ENCODE measurements around the gene IPCEF1. TPM values are rescaled to one million over a fixed set of nuclear protein-coding genes. Genes with fewer than 3 reads are reported as not detected.

The IPCEF1 gene
- total RNA-seq, 1 experiment from 2014 or later, result 0.28 TPM

- Histone ChIP-seq H3K36me3 (ENCODE audit: control insufficient read depth, insufficient read depth, low read length) (no peaks in the 10 kb centered on the region), H3K4me1 (ENCODE audit: control insufficient read depth, insufficient read depth, low read length) (no peaks in the 10 kb centered on the region), H3K9me3 (ENCODE audit: control insufficient read depth, insufficient read depth, low read depth, low read length) (no peaks in the 10 kb centered on the region), H3K27ac (ENCODE audit: low read length) (no peak overlapping the region), H3K27me3 (ENCODE audit: control insufficient read depth, insufficient read depth, low read length) (no peaks in the 10 kb centered on the region), H3K4me3 (ENCODE audit: low read depth in 2 of 2, low read length in 2 of 2) (no peak overlapping the region)
- ATAC-seq (no peak), DNase-seq (ENCODE audit: low read depth, low spot score) (no peak)
- intact Hi-C loops (cut with micrococcal nuclease; ENCODE audit: unreplicated experiment), result no loop called here
- BruUV-seq (replicated peaks), result no TSS peak
- CTCF ChIA-PET, result no interaction called here
- POLR2A ChIA-PET, result no interaction called here
- in situ Hi-C loops (cut with HindIII; ENCODE audit: low pct_unique_long_range_greater_than_20kb, low sequenced_read_pairs), result no loop called here
- no peak for TF ChIP-seq CTCF (IDR thresholded peaks at IDR 0.05)
- no peak for TF ChIP-seq SIN3A (IDR thresholded peaks at IDR 0.05; ENCODE audit: borderline replicate concordance, insufficient read depth, low read depth, low read length)
- no peak for TF ChIP-seq TCF7L2 (IDR thresholded peaks at IDR 0.05; ENCODE audit: low read depth, low read length)
- TF ChIP-seq REST (IDR thresholded peaks at IDR 0.05; ENCODE audit: insufficient read depth in 1 of 2, low read depth in 2 of 2, low read length in 1 of 2), result no peak
- TF ChIP-seq POLR2AphosphoS5 (IDR thresholded peaks at IDR 0.05; ENCODE audit: low read depth, low read length), result no peak
Observed at GRCh38 chr6:154363821-154364220, 7.2 kb upstream of the IPCEF1 start.

GRCh38 chr6:154361476-154361875 lies 4.9 kb upstream of the IPCEF1 start:
- ChIA-PET CTCF (no interaction called here), POLR2A (no interaction called here)
- Histone ChIP-seq H3K27ac (ENCODE audit: low read length) (no peak overlapping the region), H3K27me3 (ENCODE audit: control insufficient read depth, insufficient read depth, low read length) (no peaks in the 10 kb centered on the region), H3K36me3 (ENCODE audit: control insufficient read depth, insufficient read depth, low read length) (no peaks in the 10 kb centered on the region), H3K9me3 (ENCODE audit: control insufficient read depth, insufficient read depth, low read depth, low read length) (no peaks in the 10 kb centered on the region), H3K4me1 (ENCODE audit: control insufficient read depth, insufficient read depth, low read length) (no peaks in the 10 kb centered on the region), H3K4me3 (ENCODE audit: low read depth in 2 of 2, low read length in 2 of 2) (no peak overlapping the region)
- in situ Hi-C loops (cut with HindIII; ENCODE audit: low pct_unique_long_range_greater_than_20kb, low sequenced_read_pairs) (no loop called here), intact Hi-C loops (cut with micrococcal nuclease; ENCODE audit: unreplicated experiment) (no loop called here)
- no peak for DNase-seq (ENCODE audit: low read depth, low spot score)
- ATAC-seq, result no peak
- BruUV-seq (replicated peaks), result no TSS peak
- no peak for TF ChIP-seq CTCF (IDR thresholded peaks at IDR 0.05)
- TF ChIP-seq TCF7L2 (IDR thresholded peaks at IDR 0.05; ENCODE audit: low read depth, low read length), result no peak
- no peak for TF ChIP-seq REST (IDR thresholded peaks at IDR 0.05; ENCODE audit: insufficient read depth in 1 of 2, low read depth in 2 of 2, low read length in 1 of 2)
- no peak for TF ChIP-seq POLR2AphosphoS5 (IDR thresholded peaks at IDR 0.05; ENCODE audit: low read depth, low read length)
- TF ChIP-seq SIN3A (IDR thresholded peaks at IDR 0.05; ENCODE audit: borderline replicate concordance, insufficient read depth, low read depth, low read length), result no peak
